SU-DHL-6 (cell line): ENCODE measurements around the gene GARIN5A.

ENCODE experiments used
- H2AFZ ChIP-seq: fragments of 200-600 bp; sonication (generic); 2 replicates; pipeline ENCODE4 v1.6.1; 2014; ENCODE audit warnings: low read depth, mild to moderate bottlenecking, moderate library complexity, mixed read lengths, antibody characterized with exemption, low read length; ENCODE audit not compliant: severe bottlenecking
- H3F3A ChIP-seq: fragments of 200-600 bp; shearing (Covaris generic); 2 replicates; pipeline ENCODE4 v1.6.0; 2016; ENCODE audit warnings: antibody characterized with exemption, mild to moderate bottlenecking; ENCODE audit not compliant: insufficient read depth
- H3K27ac ChIP-seq: fragments of 200-600 bp; sonication (generic); 2 replicates; pipeline ENCODE4 v1.5.1; 2016; ENCODE audit warnings: low read depth, mild to moderate bottlenecking, low read length, moderate library complexity, mixed read lengths
- H3K27me3 ChIP-seq: fragments of 200-600 bp; sonication (generic), shearing (Covaris generic); 2 replicates; pipeline ENCODE4 v1.6.0; 2014; ENCODE audit warnings: mild to moderate bottlenecking, low read length
- H3K36me3 ChIP-seq: fragments of 200-600 bp; sonication (generic); 2 replicates; pipeline ENCODE4 v1.6.1; 2014; ENCODE audit warnings: mild to moderate bottlenecking, low read length, mixed read lengths
- H3K4me2 ChIP-seq: fragments of 300-600, 200-600 bp; shearing (Covaris generic), sonication (generic); 2 replicates; pipeline ENCODE4 v1.6.0; 2014; ENCODE audit warnings: low read length, low read depth, mild to moderate bottlenecking; ENCODE audit not compliant: poor library complexity, severe bottlenecking
- H3K4me3 ChIP-seq: fragments of 200-600 bp; sonication (generic); 2 replicates; pipeline ENCODE4 v1.5.1; 2014; ENCODE audit warnings: antibody characterized with exemption, low read length, mild to moderate bottlenecking, mixed read lengths; ENCODE audit not compliant: insufficient read depth, poor library complexity, severe bottlenecking
- H3K79me2 ChIP-seq: fragments of 200-600 bp; sonication (generic); 2 replicates; pipeline ENCODE4 v1.6.1; 2014; ENCODE audit warnings: mild to moderate bottlenecking, low read length, moderate library complexity; ENCODE audit not compliant: insufficient read depth
- H3K9ac ChIP-seq: fragments of 200-600 bp; sonication (generic); 2 replicates; pipeline ENCODE4 v1.7.0; 2014; ENCODE audit warnings: mild to moderate bottlenecking, low read length
- H3K9me2 ChIP-seq: fragments of 200-600 bp; sonication (generic); replicated peaks from 2 replicates; pipeline ENCODE4 v1.6.1; 2014; ENCODE audit warnings: low read length; ENCODE audit not compliant: insufficient read depth
- H3K9me3 ChIP-seq: fragments of 200-600 bp; sonication (generic); 2 replicates; pipeline ENCODE4 v1.6.1; 2014; ENCODE audit warnings: low read length, mixed read lengths; ENCODE audit not compliant: insufficient read depth
- H4K20me1 ChIP-seq: fragments of 200-600 bp; sonication (generic); 2 replicates; pipeline ENCODE4 v1.6.1; 2014; ENCODE audit warnings: low read depth, mild to moderate bottlenecking, antibody characterized with exemption, low read length, moderate library complexity, mixed read lengths
- CTCF ChIP-seq: fragments of 200-600 bp; sonication (generic); IDR thresholded peaks from one replicate; pipeline ENCODE4 v1.5.1; 2017; ENCODE audit warnings: antibody characterized with exemption, mild to moderate bottlenecking, low read length, moderate library complexity; ENCODE audit not compliant: insufficient read depth, poor library complexity, severe bottlenecking
- EZH2phosphoT487 ChIP-seq: fragments of 200-600 bp; sonication (generic), shearing (Covaris generic); conservative IDR thresholded peaks from 2 replicates; pipeline ENCODE4 v1.6.1; 2018; ENCODE audit warnings: mild to moderate bottlenecking, antibody characterized with exemption, low read length, moderate library complexity, mixed read lengths

Gene GARIN5A

DNA sequence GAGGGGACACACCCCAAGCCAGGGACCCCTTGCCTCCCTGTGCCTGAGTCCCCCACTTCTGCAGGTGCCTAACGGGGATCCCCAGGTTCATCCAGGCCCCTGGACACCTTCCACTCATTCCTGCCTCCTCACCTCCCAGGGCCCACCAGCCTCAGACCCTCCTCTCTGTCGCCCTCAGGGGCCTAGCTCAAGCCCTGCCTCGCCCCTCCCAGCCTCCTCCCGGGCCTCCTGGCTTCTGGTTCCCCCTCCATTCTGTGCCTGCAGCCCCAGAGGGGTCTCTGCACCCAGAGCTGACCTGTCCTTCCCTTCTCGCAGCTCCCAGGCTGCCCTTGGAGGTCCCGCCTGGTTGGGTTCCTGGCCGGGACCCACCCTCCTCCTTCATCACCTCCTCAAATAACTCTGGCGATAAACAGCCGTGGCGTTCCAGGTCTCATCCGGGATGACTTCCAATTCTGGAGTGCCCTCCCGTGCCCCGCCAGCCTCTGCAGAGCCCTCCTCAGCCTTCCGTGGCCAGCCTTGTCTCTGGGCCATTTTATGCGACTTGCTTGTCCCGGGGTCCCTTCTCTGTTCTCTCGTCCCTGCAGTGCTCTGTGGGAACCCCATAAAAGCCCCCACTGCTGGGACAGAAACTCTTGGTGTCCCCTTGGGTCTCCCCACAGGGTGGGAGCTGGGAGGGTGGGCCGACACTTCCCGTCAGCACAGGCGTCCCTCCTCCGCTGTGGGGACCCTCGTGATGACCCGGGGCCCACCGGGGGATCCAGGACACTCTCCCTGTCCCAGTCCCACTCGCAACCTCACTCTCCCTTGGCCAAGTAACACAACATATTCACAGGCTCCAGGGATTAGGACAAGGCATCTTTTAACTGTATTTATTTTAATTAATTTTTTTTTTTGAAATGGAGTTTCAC, 25.2 kb upstream of the GARIN5A start:
- Histone ChIP-seq H3K9me2 (no peaks in the 10 kb centered on the region), H3K27me3 (no peaks in the 10 kb centered on the region), H3K36me3 (no peaks in the 10 kb centered on the region), H3K9me3 (no peaks in the 10 kb centered on the region), H3K27ac (no peak overlapping the region), H3K4me2 (no peak overlapping the region), H3K79me2 (no peaks in the 10 kb centered on the region), H3K4me3 (no peak overlapping the region), H2AFZ (no peak overlapping the region), H3K9ac (no peak overlapping the region), H3F3A (no peaks in the 10 kb centered on the region), H4K20me1 (no peaks in the 10 kb centered on the region)
- TF ChIP-seq CTCF = no peak
- no peak for TF ChIP-seq EZH2phosphoT487

DNA sequence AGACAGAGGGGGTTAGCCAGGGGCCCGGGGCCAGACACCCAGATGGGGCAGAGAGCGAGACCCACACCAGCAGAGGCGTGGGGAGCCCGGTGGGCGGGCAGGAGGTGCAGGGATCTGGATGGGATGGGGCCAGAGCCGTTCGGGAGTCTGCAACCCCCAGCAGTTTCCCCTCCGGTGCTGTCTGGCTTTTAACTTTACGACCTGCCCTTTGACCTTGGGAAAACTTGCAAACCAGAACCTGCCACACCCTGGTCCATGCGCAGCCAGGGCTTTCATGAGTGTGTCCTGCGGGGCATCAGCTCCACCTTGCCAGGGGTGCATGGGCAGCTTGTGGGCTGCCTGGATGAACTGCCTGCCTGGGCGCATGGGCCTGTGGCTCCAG, 24.5 kb upstream of the GARIN5A start:
- no peak overlapping the region for H2AFZ ChIP-seq
- no peak overlapping the region for H3K9ac ChIP-seq
- no peak overlapping the region for H3K4me2 ChIP-seq

GRCh38 chr19:50500753-50501151, 24.1 kb upstream of the GARIN5A start:
- H3K27me3 ChIP-seq = no peaks in the 10 kb centered on the region
- H4K20me1 ChIP-seq = no peaks in the 10 kb centered on the region
- no peaks in the 10 kb centered on the region for H3K36me3 ChIP-seq
- H2AFZ ChIP-seq = no peak overlapping the region
- no peak overlapping the region for H3K4me2 ChIP-seq
- no peak overlapping the region for H3K9ac ChIP-seq
- no peak overlapping the region for H3K27ac ChIP-seq
- no peaks in the 10 kb centered on the region for H3K79me2 ChIP-seq
- H3F3A ChIP-seq = no peaks in the 10 kb centered on the region
- H3K9me2 ChIP-seq = no peaks in the 10 kb centered on the region
- no peaks in the 10 kb centered on the region for H3K9me3 ChIP-seq
- no peak overlapping the region for H3K4me3 ChIP-seq
- TF ChIP-seq EZH2phosphoT487 (no peak), CTCF (no peak)

More for the DNA sequence above, 24.5 kb upstream of the GARIN5A start:
- TF ChIP-seq CTCF = no peak
- TF ChIP-seq EZH2phosphoT487 = no peak
- H3K9me2 ChIP-seq = no peaks in the 10 kb centered on the region
- H3K4me3 ChIP-seq = no peak overlapping the region
- no peaks in the 10 kb centered on the region for H4K20me1 ChIP-seq
- no peaks in the 10 kb centered on the region for H3K36me3 ChIP-seq
- H3F3A ChIP-seq = no peaks in the 10 kb centered on the region
- H3K9me3 ChIP-seq = no peaks in the 10 kb centered on the region
- H3K27me3 ChIP-seq = no peaks in the 10 kb centered on the region
- no peak overlapping the region for H3K27ac ChIP-seq
- H3K79me2 ChIP-seq = no peaks in the 10 kb centered on the region
